22Rv1 (cell line): Measurements from ENCODE around the gene SYNJ2.

Source experiments
- ZFX ChIP-seq: fragments of 450-650 bp; IDR thresholded peaks from 2 replicates; pipeline ENCODE4 v1.6.1; 2017; ENCODE audit warnings: antibody characterized with exemption, borderline replicate concordance
- TF ChIP-seq, protein P1 (sequence below): fragments of 450-650 bp; IDR thresholded peaks from 2 replicates; pipeline ENCODE4 v1.5.1; 2017; ENCODE audit warnings: mild to moderate bottlenecking

GRCh38 chr6:158027590-158028285, 46.1 kb downstream of the SYNJ2 start:
- TF ChIP-seq, protein P1, sequence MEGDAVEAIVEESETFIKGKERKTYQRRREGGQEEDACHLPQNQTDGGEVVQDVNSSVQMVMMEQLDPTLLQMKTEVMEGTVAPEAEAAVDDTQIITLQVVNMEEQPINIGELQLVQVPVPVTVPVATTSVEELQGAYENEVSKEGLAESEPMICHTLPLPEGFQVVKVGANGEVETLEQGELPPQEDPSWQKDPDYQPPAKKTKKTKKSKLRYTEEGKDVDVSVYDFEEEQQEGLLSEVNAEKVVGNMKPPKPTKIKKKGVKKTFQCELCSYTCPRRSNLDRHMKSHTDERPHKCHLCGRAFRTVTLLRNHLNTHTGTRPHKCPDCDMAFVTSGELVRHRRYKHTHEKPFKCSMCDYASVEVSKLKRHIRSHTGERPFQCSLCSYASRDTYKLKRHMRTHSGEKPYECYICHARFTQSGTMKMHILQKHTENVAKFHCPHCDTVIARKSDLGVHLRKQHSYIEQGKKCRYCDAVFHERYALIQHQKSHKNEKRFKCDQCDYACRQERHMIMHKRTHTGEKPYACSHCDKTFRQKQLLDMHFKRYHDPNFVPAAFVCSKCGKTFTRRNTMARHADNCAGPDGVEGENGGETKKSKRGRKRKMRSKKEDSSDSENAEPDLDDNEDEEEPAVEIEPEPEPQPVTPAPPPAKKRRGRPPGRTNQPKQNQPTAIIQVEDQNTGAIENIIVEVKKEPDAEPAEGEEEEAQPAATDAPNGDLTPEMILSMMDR = no peak
- TF ChIP-seq ZFX = no peak
